Measurements from ENCODE around the gene TXNDC8.

DNA sequence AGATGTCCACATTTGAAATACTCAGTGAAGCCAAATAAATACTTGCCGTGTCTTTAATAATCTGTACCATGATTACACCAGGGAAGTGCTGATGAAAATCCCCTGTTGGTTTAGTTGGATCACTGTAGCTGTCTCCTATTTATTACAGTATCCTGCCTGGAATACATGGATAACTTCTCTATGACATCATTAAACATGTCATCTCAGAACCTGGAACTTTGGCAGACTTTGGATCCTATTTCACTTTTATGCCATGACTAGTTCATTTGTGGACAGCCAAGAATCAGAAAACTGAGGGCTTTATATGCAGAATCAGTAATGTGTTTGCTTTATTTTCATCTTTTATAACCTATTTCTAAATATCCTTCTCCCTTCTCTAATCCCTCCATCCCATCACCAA is at the start of gene TXNDC8:
- TF ChIP-seq POLR2A (IDR thresholded peaks at IDR 0.05), result no peak
- TF ChIP-seq, protein P1, sequence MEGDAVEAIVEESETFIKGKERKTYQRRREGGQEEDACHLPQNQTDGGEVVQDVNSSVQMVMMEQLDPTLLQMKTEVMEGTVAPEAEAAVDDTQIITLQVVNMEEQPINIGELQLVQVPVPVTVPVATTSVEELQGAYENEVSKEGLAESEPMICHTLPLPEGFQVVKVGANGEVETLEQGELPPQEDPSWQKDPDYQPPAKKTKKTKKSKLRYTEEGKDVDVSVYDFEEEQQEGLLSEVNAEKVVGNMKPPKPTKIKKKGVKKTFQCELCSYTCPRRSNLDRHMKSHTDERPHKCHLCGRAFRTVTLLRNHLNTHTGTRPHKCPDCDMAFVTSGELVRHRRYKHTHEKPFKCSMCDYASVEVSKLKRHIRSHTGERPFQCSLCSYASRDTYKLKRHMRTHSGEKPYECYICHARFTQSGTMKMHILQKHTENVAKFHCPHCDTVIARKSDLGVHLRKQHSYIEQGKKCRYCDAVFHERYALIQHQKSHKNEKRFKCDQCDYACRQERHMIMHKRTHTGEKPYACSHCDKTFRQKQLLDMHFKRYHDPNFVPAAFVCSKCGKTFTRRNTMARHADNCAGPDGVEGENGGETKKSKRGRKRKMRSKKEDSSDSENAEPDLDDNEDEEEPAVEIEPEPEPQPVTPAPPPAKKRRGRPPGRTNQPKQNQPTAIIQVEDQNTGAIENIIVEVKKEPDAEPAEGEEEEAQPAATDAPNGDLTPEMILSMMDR (IDR thresholded peaks at IDR 0.05), result no peak
